Hematopoietic multipotent progenitor cell treated with erythropoietin and hydrocortisone succinate and interleukin-3 and kit ligand, for 4 days (in vitro differentiated cells): ENCODE measurements around the gene SERPINA1.
A peak's percentile ranks its signal among the peaks of the same experiment; 100 is the strongest.
"Not testable (repeated sequence)": the region's sequence is repeated elsewhere in the genome, so short reads cannot be mapped to it uniquely, and the experiment has no call there.

ENCODE experiments used
- DNase-seq: peaks from one replicate; pipeline ENCODE4 v3.0.0-alpha.2; 2015

SERPINA1 gene

DNA sequence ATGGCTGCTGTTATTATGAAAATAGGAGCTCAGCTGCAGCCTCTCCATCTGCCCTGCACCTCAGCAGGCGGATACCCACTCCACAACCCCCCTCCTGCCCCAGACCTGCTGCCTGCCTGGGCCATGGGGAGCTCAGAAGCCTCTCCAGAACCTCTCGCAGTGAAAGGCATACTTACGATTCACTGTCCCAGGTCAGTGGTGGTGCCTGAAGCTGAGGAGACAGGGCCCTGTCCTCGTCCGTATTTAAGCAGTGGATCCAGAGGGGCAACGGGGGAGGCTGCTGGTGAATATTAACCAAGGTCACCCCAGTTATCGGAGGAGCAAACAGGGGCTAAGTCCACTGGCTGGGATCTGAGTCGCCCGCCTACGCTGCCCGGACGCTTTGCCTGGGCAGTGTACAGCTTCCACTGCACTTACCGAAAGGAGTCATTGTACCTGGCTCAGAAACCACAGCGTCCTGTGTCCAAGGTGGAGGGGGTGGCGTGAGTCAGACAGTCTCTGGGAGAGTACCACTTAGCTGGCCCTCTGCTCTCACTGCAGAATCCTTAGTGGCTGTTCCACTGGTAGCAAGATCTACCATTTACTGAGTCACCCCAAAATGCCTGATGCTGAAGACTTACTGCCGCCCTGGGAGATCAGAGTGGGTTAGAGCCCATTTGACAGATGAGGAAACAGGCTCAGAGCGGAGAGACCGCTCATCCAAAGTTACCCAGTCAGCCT, at the start of gene SERPINA1:
Gene SERPINA1 (minus strand): TSS at position 219 of the 720 bp plus-strand sequence. CDS start 5,365 bp downstream, outside the sequence.
- no peak for DNase-seq

DNA sequence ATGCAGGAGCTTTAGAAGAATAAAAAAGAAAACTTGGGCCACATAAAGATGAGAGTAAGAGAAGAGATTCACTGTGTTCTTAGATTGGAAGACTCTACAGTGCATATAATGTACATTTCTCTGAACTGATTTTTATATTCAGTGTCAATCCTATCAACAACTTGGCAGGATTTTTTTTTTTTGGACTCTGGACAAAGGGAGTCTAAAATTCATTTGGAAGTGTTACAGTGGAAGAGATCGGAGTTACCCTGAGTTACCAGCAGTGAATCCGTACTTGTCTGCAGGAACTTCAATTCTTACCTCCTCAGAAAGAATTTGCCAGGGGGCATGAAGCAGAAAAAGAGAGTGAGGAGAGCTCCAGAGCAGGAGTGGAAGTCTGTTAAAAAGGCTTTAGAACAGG, 40.2 kb upstream of the SERPINA1 start:
- no peak for DNase-seq

- no peak for DNase-seq
Measured at GRCh38 chr14:94427016-94427613, 38.7 kb upstream of the SERPINA1 start.

GRCh38 chr14:94426526-94426925, 38.1 kb upstream of the SERPINA1 start:
- DNase-seq: no peak

DNA sequence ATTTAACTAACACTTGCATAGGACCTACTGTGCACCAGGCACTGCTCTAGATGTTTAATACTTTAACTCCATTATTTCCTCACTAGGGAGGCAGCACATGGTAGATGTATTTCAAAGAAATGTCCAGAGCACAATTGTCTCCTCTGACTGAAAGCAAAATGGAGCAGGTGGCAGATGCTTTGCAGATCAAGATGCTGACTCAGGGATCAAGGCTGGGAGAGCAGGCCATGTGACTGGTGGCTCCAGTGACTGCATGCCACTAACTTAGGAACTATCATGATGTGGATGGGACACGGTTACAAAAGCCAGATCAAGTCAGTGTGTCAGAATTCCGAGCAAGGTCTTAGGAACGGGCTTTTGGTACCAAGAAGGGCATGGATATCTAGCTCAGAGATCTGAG, 36.0 kb upstream of the SERPINA1 start:
- no peak for DNase-seq

DNA sequence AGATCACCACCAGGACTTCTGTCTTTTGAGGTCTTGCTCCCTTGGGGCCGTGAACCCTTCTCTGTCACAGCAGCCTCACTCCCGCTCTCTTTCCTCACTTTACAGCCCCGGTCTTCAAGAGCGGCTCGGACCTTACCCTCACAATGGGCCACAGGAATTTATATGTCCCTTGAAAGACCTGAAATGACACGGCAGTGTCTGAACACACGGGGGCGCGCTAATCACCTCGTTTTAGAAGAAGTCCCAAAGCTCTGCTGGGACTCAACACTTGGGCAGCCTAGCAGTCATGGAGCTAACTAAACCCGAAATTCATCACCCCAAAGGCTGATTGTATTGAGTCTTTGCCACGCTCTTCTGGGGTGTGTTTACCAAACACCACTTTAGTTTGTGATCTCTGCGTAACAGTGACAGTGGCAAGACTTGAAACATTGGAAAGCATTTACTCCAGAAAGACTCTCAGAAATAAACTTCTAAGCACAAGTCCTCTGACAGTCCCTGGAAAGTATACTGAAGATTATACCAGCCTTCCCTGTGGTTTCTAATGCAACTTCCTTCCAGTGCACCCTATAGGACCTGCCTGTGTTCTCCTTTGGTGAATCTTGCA, 35.2 kb upstream of the SERPINA1 start:
- peak; percentile 80 for DNase-seq

GRCh38 chr14:94421316-94421715, 32.9 kb upstream of the SERPINA1 start:
- DNase-seq: no peak

GRCh38 chr14:94417497-94418205, 29.2 kb upstream of the SERPINA1 start:
- not testable (repeated sequence) for DNase-seq

DNA sequence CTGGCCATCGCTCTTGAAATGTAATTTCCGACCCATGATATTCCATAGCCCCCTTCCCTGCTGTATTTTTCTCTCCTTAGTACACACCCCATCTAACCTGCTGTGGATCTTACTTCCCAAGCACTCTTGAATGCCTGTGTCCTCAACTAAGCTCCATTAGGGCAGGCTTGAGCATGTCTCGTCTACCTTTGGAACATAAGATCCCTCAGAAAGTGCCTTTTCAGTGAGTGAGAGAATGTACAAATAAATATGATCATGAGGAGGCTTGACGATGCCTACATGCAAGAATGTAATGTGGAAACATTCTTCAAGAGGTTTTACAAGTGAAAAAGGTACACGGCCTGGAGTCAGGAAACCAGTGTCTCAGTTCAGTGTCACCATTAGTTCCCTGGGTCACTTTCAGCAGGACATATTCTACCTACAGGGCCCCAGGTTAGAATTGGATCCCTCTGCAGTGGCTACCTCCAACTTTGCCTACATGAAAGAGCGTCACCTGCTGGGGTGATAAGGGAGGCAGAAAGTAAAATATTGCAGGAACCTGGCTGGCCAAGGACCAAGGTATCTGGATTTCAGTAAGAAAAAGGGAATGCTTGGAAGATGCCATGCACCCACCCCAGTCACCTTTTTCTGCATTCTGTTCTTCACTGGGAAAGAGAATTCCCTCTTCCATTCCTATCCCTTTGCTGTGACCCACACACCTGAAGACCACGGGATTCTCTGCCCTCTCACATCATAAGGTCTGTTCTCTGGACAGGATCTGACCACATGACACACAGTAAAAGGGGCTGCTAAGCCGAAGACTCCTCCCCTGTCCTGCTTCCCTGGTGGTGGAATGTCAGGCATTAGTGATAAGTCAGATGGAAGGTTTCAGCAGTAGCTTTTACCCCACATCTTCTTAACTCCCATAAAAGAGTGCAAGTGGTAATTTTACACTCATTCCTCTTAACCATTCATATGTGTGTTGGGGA, 24.6 kb upstream of the SERPINA1 start:
- DNase-seq: no peak

- DNase-seq: no peak
Measured at GRCh38 chr14:94411638-94412037, 23.2 kb upstream of the SERPINA1 start.

GRCh38 chr14:94409430-94409829, 21.0 kb upstream of the SERPINA1 start:
- DNase-seq: not testable (repeated sequence)

DNA sequence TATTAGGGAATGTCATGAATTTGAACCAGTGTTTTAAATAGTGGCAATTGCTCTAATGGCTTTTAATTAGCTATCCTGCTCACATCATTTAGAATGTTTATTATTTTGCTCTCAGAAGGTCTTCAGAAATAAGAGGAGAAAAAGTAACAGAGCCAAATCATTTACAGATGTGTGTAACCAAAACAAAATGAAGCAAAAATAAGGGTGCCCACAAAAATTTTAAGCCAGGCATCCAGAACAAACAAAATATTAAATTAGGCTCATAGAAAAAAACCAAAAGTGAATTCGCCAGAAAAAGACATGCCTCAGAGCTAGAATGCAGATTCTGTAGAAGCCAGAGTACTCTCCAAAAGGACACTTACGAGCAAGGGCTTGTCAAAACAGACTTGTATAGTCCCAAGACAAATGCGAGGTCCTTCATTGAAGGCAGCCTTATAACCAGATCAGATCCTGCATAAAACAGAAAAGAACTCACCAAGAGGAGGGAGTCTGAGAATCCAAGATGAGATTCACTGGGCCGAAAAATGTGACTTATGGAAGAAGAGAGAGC, 20.2 kb upstream of the SERPINA1 start:
- DNase-seq: no peak

DNA sequence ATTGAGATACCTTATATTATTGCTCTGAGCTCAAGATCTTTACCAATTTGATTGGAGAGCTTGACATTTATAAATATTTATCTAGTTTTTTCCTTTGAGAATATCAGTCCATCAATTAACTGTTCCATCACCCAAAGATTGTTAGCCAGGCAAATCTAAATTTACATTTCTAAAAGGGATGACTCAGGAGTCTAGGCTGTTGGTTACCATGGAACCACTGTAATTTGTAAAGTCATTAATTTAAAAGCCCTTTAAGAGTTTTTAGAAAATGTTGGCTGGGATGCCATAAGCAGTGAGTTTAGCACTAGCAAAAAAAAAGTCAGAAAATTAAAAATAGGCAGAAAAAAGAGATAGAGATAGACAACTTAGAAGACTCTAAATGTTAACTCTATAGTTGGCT, 19.5 kb upstream of the SERPINA1 start:
- no peak for DNase-seq

- no peak for DNase-seq
Measured at GRCh38 chr14:94406910-94407309, 18.5 kb upstream of the SERPINA1 start.

DNA sequence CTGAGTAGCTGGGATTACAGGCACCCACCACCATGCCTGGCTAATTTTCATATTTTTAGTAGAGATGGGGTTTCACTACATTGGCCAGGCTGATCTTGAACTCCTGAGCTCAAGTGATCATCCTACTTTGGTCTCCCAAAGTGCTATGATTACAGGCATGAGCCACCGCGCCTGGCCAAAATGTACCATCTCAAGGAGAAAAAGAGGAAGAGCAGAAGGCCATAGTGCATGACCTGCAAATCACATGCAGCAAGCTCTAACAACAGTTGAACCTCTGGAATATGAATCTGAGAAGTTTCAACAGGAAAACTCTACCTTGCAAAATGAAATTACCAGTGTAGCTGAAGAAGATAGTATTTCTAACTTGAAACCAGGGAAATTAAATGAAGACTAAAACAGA, 17.1 kb upstream of the SERPINA1 start:
- DNase-seq: no peak

DNA sequence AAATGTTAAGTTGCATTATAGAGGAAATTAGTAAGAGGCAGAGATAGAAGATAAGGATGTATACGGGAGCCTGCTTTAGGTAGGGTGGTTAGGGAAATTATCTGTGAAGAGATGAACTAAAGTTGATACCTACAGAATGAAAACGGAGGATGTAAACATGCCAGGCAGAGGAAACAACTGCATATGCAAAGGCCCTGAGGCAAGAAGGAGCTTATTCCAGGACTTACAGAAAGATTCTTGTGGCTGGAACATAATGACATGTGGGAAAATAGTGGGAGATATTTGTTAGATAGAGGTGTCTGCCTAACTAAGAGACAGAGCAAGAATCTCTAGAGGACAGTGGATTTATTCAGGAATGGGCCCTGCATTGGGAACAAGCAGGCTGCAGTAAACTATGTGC, 16.2 kb upstream of the SERPINA1 start:
- no peak for DNase-seq

- DNase-seq: no peak
Measured at GRCh38 chr14:94403312-94403932, 15.0 kb upstream of the SERPINA1 start.

- DNase-seq: no peak
Measured at GRCh38 chr14:94401083-94401482, 12.7 kb upstream of the SERPINA1 start.

DNA sequence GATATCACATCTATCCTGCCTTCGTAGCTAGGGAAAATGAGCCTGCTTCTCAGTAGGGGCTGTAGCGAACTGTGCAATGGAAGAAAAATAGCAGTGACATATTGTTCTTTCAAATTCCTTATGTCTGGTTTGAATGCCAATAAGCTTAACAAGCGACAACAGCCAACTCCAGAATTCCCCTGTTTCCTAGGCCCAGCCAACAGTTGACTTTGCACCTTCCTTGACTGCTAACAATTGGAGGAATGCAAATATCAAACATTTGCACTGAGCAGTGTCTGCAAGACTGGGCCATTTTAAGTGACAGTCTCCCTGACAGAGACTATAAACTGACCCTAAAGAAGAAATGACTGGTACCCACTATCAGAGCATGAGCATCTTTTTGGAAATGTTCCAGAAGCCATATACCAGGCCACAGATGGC, 12.0 kb upstream of the SERPINA1 start:
- no peak for DNase-seq

DNA sequence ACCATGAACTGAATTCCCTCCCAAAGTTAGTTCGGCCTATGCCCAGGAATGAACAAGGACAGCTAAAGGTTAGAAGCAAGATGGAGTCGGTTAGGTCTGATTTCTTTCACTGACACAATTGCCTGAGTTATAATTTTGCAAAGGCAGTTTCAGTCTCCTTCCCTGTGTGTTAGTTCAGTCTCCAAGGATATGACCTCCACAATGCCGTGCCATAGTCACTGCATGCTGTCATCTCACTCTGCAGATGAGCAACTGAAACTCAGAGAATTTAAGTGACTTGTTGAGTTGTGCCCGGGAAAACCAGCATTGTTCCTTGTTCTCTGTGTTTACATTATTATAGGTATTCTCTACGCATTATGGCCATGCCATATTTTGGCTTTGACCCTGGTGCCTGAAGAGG, 10.1 kb upstream of the SERPINA1 start:
- no peak for DNase-seq

DNA sequence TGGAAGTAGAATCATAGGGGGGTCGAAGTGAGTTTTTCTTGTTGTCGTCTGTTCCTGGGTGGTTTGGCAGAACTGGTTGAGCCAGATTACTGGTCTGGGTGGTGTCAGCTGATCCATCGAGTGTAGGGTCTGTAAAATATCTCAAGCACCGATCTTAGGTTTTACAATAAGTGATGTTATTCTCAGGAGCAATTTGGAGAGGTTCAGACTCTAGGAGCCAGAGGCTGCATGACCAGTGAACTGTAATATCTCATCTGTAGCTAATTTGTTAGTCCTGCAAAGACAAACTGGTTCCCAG, 9.7 kb upstream of the SERPINA1 start:
- DNase-seq: no peak
